ENCODE data around the gene KLHDC3. TPM values are rescaled to one million over a fixed set of nuclear protein-coding genes. Genes with fewer than 3 reads are reported as not detected.
A peak's percentile ranks its signal among the peaks of the same experiment; 100 is the strongest.

The KLHDC3 gene
- total RNA-seq, 4 donors from 2014 or later: 66.5 to 164 (median 119) TPM

- peak within 1 kb of the TSS; percentile 65 to 93 (median 84) for H3K4me3 ChIP-seq
- DNase-seq: peak; percentile 67 to 93
- no peaks in the 10 kb centered on the region for H3K27me3 ChIP-seq
- peaks cover 0 to 45% of the 10 kb centered on the region in 2 donors for H3K36me3 ChIP-seq
- peak within 1 kb of the TSS; percentile 95 to 98 (median 98) for H3K27ac ChIP-seq
- intact Hi-C loops (cut with DNase I; ENCODE audit: low total_unique reads): no loop called here
- TF ChIP-seq, protein P1, sequence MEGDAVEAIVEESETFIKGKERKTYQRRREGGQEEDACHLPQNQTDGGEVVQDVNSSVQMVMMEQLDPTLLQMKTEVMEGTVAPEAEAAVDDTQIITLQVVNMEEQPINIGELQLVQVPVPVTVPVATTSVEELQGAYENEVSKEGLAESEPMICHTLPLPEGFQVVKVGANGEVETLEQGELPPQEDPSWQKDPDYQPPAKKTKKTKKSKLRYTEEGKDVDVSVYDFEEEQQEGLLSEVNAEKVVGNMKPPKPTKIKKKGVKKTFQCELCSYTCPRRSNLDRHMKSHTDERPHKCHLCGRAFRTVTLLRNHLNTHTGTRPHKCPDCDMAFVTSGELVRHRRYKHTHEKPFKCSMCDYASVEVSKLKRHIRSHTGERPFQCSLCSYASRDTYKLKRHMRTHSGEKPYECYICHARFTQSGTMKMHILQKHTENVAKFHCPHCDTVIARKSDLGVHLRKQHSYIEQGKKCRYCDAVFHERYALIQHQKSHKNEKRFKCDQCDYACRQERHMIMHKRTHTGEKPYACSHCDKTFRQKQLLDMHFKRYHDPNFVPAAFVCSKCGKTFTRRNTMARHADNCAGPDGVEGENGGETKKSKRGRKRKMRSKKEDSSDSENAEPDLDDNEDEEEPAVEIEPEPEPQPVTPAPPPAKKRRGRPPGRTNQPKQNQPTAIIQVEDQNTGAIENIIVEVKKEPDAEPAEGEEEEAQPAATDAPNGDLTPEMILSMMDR (IDR thresholded peaks at IDR 0.05 in 4 of 5, conservative IDR thresholded peaks at IDR 0.05 in 1 of 5): no peak
- TF ChIP-seq POLR2A (IDR thresholded peaks at IDR 0.05): peak; percentile 37 to 74
- peaks cover 85 to 87% of the 10 kb centered on the region in 2 donors for H3K4me1 ChIP-seq
- in situ Hi-C loops (cut with MboI; ENCODE audit: low sequenced_read_pairs in 4 of 4): no loop called here
- H3K9me3 ChIP-seq: no peaks in the 10 kb centered on the region
- ATAC-seq: peak; percentile 76 to 84
Measured at GRCh38 chr6:43021270-43022047, 7.4 kb downstream of the KLHDC3 start, which contains the start of gene RRP36. Gene RRP36, plus strand, starts transcription at chr6:43021623. Its CDS starts 32 bp downstream, at chr6:43021655.

DNA sequence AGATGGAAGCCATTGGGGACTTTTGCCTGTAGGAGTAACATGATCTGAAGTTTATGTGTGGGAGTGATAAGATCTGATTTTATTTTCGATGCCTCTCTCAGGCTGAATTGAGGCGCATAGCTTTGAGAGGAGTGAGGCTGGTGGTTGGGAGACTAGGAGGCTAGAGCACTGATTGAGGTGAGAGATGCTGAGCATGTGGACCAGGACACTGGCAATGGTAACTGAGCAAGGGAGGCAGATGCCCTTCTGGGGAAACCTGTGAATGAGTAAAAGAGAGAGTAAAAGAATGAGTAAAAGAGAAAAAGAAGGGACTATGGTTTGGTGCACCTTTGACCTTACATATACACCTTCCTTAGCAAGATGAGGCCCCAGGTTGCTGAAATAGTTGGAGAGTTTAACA, 10.4 kb downstream of the KLHDC3 start:
- TF ChIP-seq, protein P1 (IDR thresholded peaks at IDR 0.05 in 4 of 5, conservative IDR thresholded peaks at IDR 0.05 in 1 of 5): no peak
- no peak for TF ChIP-seq POLR2A (IDR thresholded peaks at IDR 0.05)
- peaks cover 0 to 48% of the 10 kb centered on the region in 2 donors for H3K36me3 ChIP-seq
- H3K27me3 ChIP-seq: no peaks in the 10 kb centered on the region
- no peaks in the 10 kb centered on the region for H3K9me3 ChIP-seq
- ATAC-seq (no peak), DNase-seq (no peak)
- intact Hi-C loops (cut with DNase I; ENCODE audit: low total_unique reads) (no loop called here), in situ Hi-C loops (cut with MboI; ENCODE audit: low sequenced_read_pairs in 4 of 4) (no loop called here)
- H3K4me3 ChIP-seq: no peak overlapping the region
- peak overlapping the region in 3 of 4 donors; percentile 24 to 84 (median 76) for H3K27ac ChIP-seq
- H3K4me1 ChIP-seq: peaks cover 64 to 65% of the 10 kb centered on the region in 2 donors

DNA sequence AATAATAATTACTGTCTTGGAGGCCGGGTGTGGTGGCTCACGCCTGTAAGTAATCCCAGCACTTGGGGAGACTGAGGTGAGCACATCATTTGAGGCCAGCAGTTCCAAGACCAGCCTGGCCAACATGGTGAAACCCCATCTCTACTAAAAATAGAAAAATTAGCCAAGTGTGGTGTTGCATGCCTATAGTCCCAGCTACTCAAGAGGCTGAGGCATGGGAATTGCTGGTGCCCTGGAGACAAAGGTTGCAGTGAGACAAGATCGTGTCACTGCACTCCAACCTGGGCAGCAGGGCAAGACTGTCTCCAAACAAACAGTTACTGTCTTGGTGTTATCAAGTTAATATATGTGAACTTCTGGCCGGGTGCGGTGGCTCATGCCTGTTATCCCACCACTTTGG, 12.3 kb downstream of the KLHDC3 start:
- DNase-seq (peak in 1 of 2 donors; percentile 81), ATAC-seq (peak; percentile 65 to 72)
- no peak overlapping the region for H3K4me3 ChIP-seq
- H3K9me3 ChIP-seq: no peaks in the 10 kb centered on the region
- peaks cover 46 to 47% of the 10 kb centered on the region in 2 donors for H3K4me1 ChIP-seq
- TF ChIP-seq POLR2A (IDR thresholded peaks at IDR 0.05): no peak
- TF ChIP-seq, protein P1 (IDR thresholded peaks at IDR 0.05 in 4 of 5, conservative IDR thresholded peaks at IDR 0.05 in 1 of 5): no peak
- intact Hi-C loops (cut with DNase I; ENCODE audit: low total_unique reads): no loop called here
- H3K36me3 ChIP-seq: peaks cover 0 to 57% of the 10 kb centered on the region in 2 donors
- no peaks in the 10 kb centered on the region for H3K27me3 ChIP-seq
- in situ Hi-C loops (cut with MboI; ENCODE audit: low sequenced_read_pairs in 4 of 4): no loop called here
- peak overlapping the region; percentile 64 to 84 (median 76) for H3K27ac ChIP-seq

DNA sequence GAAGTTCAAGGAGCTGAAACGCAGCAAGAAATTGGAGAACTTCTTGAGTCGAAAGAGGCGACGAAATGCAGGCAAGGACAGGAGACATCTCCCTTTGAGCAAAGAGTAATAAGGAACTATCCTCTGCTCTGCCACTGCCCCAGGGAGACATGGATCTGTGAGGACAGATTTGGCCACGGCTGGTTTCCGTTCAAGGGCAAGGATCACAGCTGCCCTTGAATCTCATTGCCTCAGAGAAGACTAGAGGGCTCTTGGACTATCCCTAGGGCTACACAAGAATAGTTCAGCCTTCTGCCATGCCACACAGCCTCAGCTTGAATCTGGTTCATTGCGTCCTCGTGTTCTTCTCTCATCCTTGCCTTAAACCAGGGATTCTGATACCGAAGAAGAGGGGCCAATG, 15.1 kb downstream of the KLHDC3 start:
- Histone ChIP-seq H3K4me1 (peaks cover 26 to 34% of the 10 kb centered on the region in 2 donors), H3K27ac (peak overlapping the region in 3 of 4 donors; percentile 1 to 84 (median 10)), H3K4me3 (no peak overlapping the region), H3K27me3 (no peaks in the 10 kb centered on the region), H3K9me3 (no peaks in the 10 kb centered on the region), H3K36me3 (peaks cover 0 to 65% of the 10 kb centered on the region in 2 donors)
- ATAC-seq: peak in 1 of 2 donors; percentile 61
- peak in 1 of 2 donors; percentile 47 for DNase-seq
- no peak for TF ChIP-seq POLR2A (IDR thresholded peaks at IDR 0.05)
- TF ChIP-seq, protein P1 (IDR thresholded peaks at IDR 0.05 in 4 of 5, conservative IDR thresholded peaks at IDR 0.05 in 1 of 5): no peak
- intact Hi-C loops (cut with DNase I; ENCODE audit: low total_unique reads) (no loop called here), in situ Hi-C loops (cut with MboI; ENCODE audit: low sequenced_read_pairs in 4 of 4) (no loop called here)

Measured in gastrocnemius medialis (tissue), 4 donors.